IPS-15b (cell line): ENCODE measurements around the gene UCK1.

Experiments
- H3K27me3 ChIP-seq: one replicate; pipeline ENCODE4 v1.6.1; 2013; ENCODE audit warnings: low read length; ENCODE audit not compliant: control insufficient read depth, insufficient read depth
- H3K36me3 ChIP-seq: one replicate; pipeline ENCODE4 v1.6.1; 2013; ENCODE audit warnings: low read length; ENCODE audit not compliant: control insufficient read depth, insufficient read depth
- H3K4me1 ChIP-seq: one replicate; pipeline ENCODE4 v1.6.1; 2013; ENCODE audit warnings: mild to moderate bottlenecking, low read length; ENCODE audit not compliant: control insufficient read depth, insufficient read depth
- H3K4me3 ChIP-seq: one replicate; pipeline ENCODE4 v1.5.1; 2013; ENCODE audit warnings: low read depth, low read length
- H3K9ac ChIP-seq: one replicate; pipeline ENCODE4 v1.6.1; 2013; ENCODE audit warnings: low read depth, mild to moderate bottlenecking, low read length
- H3K9me3 ChIP-seq: one replicate; pipeline ENCODE4 v1.6.1; 2013; ENCODE audit warnings: mild to moderate bottlenecking, low read length; ENCODE audit not compliant: control insufficient read depth, insufficient read depth

The UCK1 gene

DNA sequence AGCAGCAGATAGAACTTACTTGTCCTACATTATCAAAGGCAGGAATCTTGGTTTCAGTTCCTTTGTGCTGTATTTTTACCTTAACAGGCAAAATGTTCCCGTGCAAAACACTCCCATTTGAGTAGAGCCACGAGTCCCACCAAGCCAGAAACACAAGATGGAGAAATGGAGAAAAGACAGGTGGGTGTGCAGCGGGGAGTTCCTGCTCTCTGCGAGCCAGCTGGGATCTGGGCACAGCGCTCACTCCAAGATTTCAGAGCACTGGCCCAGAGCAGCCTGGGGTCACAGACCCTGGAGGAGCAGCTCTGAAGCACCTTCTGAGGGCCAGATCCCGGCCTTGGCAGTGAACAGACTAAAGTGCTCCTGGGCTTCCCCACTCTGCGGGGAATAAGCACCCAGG lies 2.9 kb downstream of the UCK1 start:
- no peak overlapping the region for H3K9ac ChIP-seq
- no peaks in the 10 kb centered on the region for H3K27me3 ChIP-seq
- H3K36me3 ChIP-seq: peaks cover 47% of the 10 kb centered on the region
- no peaks in the 10 kb centered on the region for H3K9me3 ChIP-seq
- H3K4me3 ChIP-seq: no peak overlapping the region
- H3K4me1 ChIP-seq: peaks cover 2% of the 10 kb centered on the region

DNA sequence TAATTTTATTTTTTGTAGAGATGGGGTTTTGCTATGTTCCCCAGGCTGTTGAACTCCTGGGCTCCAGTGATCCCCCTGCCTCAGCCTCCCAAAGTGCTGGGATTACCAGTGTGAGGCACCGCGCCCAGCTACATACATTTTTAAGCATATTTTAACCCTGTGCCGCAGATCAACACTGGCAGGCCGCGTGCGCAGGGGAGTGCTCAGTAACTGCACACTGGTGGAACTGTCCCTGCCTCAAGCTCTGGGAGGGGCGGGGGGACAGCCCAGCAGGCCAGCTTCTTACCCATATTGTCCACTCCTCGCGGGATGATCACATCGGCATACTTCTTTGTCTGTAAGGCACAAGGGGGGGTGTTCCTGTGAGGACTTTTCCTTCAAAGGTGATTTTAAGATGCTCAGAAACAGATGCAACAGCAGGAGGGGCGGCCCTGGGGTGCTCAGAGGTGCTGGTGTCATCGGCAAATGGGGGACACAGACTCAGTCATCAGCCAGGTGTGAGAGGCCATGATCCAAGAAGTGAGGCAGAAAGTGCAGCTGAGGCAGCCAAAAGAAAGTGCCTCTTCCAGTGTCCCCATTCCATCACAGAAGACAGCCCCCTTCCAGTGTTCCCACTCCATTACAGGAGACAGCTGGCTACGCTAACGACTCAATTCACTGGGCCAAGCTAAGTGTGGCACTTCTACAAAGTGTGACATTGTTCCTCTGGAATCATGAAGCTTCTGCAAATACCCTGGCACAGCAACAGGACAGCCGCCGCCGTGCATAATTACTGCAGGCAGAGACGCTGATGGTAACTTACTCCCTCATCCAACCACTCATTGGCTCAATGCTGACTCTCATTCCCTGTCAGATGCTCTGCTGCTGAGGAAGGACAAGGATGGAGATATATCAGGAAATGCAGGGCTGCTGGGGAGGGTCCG lies 5.2 kb downstream of the UCK1 start:
- H3K36me3 ChIP-seq: peaks cover 62% of the 10 kb centered on the region
- H3K9me3 ChIP-seq: no peaks in the 10 kb centered on the region

DNA sequence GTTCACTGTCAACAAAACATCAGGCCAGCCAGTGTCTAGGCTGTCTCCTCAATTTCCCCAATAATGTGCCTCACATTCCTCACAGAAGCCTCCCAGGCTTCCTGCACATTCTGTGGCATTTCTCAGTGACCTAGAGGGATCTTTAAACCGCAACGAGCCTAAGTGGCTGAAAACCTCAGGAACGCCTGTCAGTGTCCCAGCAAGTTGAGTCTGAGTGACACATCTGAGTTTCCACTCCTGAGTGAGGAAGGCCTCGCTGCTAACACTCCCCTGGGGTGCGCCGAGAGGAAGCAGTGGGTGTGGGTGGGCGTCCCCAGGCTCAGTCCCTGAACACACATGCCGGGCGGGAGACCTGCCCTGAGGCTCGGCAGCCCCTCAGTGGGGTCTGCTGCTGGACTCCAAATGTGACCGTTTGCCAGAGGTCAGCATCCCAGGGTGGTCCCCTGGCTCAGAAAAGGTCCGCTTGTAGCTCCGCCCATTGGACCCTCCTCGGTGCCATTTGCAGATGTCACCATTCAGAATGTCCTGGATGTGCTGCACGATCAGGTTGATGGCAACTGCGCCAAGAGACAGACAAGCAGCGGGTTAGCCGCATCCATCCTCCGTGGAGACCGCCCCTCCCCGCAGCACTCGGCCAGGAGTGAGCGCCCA lies 6.3 kb downstream of the UCK1 start:
- H3K27me3 ChIP-seq: no peaks in the 10 kb centered on the region
- H3K4me3 ChIP-seq: no peak overlapping the region
- H3K36me3 ChIP-seq: peaks cover 72% of the 10 kb centered on the region
- H3K4me1 ChIP-seq: no peaks in the 10 kb centered on the region
- H3K9ac ChIP-seq: no peak overlapping the region
- no peaks in the 10 kb centered on the region for H3K9me3 ChIP-seq

More for the DNA sequence above, 5.2 kb downstream of the UCK1 start:
- Histone ChIP-seq H3K9ac (no peak overlapping the region), H3K4me1 (peaks cover 2% of the 10 kb centered on the region), H3K27me3 (no peaks in the 10 kb centered on the region), H3K4me3 (no peak overlapping the region)

DNA sequence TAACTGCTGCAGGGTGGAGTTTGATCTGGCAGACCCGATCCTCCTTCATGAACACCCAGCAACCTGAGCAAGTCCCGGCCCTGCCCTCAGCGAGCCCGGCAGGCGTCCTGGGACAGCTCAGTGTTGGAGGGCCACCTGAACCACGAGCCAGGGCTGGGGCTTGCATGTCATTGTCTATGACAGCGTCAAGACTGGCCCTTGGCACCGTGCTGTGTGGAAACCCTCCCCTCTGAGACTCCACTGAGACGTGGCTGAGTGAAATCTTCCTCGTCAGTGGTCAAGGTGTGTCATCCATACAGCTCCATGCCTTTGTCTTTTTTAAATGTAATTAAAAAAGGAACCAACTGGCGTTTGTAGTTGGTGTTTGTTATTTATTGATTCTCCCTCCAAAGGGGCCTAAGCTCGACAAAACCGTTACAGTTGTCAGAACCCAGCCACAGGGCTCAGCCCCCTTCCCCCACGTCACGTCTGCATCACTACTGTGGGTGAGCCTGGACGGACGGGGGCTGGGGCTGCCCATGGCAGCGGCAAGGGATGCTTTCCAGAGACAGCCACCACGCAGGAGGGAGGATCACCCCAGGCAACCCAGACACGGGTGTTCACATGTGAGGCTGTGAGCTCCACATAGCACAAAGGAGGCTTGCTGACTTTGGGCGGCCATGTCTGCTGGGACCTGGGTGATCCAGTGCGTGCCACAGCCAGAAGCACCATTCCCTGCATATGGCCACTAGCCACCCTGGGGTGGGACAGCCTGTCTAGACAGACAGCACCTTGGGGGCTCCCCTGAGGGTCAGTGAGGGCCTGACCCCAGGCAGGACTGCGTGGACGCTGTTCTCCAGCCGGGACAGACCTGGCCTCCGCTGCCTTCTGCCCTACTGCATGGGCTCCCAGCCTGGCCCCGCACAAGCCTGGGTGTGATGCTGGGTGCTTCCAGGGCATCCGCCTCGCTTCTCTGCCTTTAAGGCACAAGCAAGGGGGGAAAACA lies 7.3 kb downstream of the UCK1 start:
- no peaks in the 10 kb centered on the region for H3K27me3 ChIP-seq
- H3K9me3 ChIP-seq: no peaks in the 10 kb centered on the region
- H3K36me3 ChIP-seq: peaks cover 71% of the 10 kb centered on the region
- no peaks in the 10 kb centered on the region for H3K4me1 ChIP-seq
- H3K9ac ChIP-seq: no peak overlapping the region
- no peak overlapping the region for H3K4me3 ChIP-seq

DNA sequence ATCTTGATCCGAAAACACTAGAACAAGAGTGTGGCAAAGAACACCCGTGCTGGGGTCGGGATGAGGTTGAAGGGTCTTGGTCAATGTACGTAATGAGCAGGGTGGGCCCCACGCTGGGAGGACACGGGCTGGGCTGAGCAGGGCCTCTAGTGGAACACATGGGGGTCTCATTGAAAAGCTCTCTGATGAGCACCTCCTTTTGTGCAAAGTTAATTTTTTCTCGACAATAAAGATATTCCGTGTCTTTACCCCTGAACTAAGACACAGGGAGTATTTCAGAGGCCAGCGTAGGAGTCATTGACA lies 8.0 kb downstream of the UCK1 start:
- no peak overlapping the region for H3K9ac ChIP-seq
- H3K9me3 ChIP-seq: no peaks in the 10 kb centered on the region
- H3K4me1 ChIP-seq: no peaks in the 10 kb centered on the region
- no peaks in the 10 kb centered on the region for H3K27me3 ChIP-seq
- H3K36me3 ChIP-seq: peaks cover 70% of the 10 kb centered on the region
- no peak overlapping the region for H3K4me3 ChIP-seq

DNA sequence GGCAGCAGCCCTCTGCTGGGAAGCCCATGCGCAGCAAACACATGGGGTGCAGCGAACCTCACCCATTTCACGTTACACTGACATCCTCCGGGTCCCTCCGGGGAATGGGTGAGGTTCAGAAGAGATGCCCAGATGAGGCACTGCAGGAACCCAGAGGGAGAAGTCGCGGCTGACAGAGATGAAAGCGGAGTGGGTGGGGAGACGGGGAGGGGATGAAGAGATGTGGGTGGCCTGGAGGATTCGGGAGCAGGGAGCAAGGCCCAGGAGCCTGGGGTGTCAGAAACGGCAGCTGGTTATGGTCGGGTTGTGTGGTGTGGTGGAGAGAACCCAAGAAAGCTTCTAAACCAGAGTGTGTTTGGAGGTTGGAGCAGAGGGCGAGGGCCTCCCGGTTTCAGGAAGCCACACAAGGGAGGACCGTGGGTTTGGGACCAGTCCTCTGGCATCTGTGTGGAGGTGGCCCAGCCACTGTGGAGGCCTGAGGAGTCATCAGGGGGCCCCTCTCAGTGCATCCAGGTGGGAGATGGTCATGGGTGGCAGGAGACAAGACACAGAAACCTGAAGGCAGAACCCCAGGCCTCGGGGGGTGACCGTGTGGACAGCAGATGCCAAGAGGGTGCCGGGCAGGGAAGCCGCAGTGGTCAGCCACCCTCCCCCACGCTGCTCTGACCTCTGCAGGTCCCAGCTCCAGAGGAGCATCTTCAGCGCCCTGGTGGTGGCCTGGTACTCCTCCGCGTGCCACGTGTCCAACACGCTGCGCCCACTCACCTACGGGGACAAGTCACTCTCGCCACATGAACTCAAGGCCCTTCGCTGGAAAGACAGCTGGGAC lies 8.6 kb downstream of the UCK1 start:
- Histone ChIP-seq H3K27me3 (no peaks in the 10 kb centered on the region), H3K9me3 (no peaks in the 10 kb centered on the region), H3K36me3 (peaks cover 71% of the 10 kb centered on the region), H3K4me1 (no peaks in the 10 kb centered on the region), H3K9ac (no peak overlapping the region), H3K4me3 (no peak overlapping the region)

DNA sequence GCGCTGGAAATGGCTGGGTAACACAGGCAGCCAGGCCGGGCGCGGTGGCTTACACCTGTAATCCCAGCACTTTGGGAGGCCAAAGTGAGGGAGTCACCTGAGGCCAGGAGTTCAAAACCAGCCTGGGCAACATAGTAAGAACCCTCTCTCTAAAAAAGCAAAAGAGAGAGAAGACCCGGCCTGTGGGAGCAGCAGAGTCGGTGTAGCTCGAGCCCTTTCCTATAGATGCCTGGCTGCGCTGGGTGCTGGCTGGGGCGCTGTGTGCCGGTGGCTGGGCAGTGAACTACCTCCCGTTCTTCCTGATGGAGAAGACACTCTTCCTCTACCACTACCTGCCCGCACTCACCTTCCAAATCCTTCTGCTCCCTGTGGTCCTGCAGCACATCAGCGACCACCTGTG lies 9.2 kb downstream of the UCK1 start:
- no peak overlapping the region for H3K9ac ChIP-seq
- no peaks in the 10 kb centered on the region for H3K27me3 ChIP-seq
- no peaks in the 10 kb centered on the region for H3K4me1 ChIP-seq
- H3K4me3 ChIP-seq: no peak overlapping the region
- peaks cover 73% of the 10 kb centered on the region for H3K36me3 ChIP-seq
- no peaks in the 10 kb centered on the region for H3K9me3 ChIP-seq

DNA sequence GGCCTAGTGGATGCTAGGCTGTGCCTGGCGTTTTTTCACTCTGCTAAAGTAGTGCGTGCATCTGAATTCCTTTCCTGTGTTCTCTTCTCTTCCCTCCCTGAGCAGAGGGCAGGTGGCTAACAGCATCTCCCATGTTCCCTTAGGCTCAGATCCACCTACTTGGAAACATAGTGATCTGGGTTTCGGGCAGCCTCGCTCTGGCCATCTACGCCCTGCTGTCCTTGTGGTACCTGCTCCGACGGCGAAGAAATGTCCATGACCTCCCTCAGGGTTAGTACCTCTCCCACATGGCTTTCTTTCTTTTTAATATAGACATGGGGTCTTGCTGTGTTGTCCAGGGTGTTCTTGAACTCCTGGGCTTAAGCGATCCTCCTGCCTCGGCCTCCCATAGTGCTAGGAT lies 9.9 kb downstream of the UCK1 start:
- H3K27me3 ChIP-seq: no peaks in the 10 kb centered on the region
- H3K4me3 ChIP-seq: no peak overlapping the region
- H3K9me3 ChIP-seq: no peaks in the 10 kb centered on the region
- no peak overlapping the region for H3K9ac ChIP-seq
- no peaks in the 10 kb centered on the region for H3K4me1 ChIP-seq
- peaks cover 72% of the 10 kb centered on the region for H3K36me3 ChIP-seq

DNA sequence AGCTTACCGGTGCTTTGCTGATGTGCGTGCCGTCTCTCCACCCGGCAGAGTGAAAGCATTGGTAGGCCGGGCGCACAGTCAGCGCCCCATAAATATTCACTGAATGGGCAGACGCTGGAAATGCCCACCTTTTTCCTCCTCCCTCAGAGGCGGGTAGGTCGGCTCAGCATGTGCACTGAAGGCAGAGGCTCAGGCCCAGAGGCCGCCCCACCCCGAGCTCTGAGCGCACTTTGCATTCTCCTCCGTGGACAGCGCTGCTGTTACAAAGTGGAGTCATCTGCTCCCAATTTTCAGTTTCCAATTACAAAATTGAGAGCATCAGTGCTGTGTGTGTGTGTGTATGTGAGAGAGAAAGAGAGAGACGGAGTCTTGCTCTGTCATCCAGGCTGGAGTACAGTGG lies 10.6 kb downstream of the UCK1 start:
- Histone ChIP-seq H3K27me3 (no peaks in the 10 kb centered on the region), H3K36me3 (peaks cover 75% of the 10 kb centered on the region), H3K4me1 (no peaks in the 10 kb centered on the region), H3K9me3 (no peaks in the 10 kb centered on the region), H3K9ac (no peak overlapping the region), H3K4me3 (no peak overlapping the region)

DNA sequence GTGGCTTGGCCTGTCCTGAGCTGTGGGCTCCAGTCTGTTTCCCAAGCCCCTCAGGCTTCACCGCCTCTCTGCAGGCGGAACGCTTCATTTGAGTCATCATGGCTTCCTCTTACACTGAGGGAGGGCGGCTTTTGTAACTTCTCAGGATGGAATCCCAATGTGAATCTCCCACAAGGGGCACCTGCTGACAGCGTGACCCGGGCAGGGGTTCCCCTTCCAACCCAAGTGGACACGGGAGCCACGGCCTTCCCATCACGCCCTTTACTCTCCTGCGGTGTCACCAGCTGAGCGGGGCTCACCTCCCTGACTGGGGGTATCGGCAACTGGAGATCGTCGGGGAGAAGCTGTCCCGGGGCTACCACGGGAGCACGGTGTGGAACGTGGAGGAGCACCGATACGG lies 12.5 kb downstream of the UCK1 start:
- H3K4me1 ChIP-seq: no peaks in the 10 kb centered on the region
- no peak overlapping the region for H3K9ac ChIP-seq
- H3K27me3 ChIP-seq: no peaks in the 10 kb centered on the region
- H3K9me3 ChIP-seq: no peaks in the 10 kb centered on the region
- H3K36me3 ChIP-seq: peaks cover 75% of the 10 kb centered on the region
- no peak overlapping the region for H3K4me3 ChIP-seq

DNA sequence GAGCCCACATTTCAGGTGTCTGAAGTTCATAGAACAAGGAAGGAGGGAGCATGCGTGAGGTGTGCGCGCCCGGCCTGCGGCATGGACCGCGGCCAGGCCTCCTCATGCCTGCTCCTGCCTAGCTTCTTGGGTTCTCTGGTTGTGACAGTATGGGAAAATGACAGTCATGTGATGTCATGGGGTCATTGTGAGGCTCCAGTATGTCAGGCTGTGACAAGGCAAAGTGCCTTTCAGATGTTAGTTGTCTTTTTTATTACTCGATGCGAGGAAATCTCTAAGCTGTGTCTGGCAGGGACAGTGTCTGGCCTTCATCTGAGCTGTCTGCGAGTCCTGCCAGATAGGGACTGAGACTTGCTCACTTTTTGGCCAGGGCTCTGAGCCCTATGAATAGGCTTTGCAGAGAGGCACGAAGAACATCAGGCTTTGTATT lies 13.3 kb downstream of the UCK1 start:
- no peaks in the 10 kb centered on the region for H3K9me3 ChIP-seq
- H3K4me3 ChIP-seq: no peak overlapping the region
- H3K9ac ChIP-seq: no peak overlapping the region
- H3K4me1 ChIP-seq: no peaks in the 10 kb centered on the region
- peaks cover 76% of the 10 kb centered on the region for H3K36me3 ChIP-seq
- H3K27me3 ChIP-seq: no peaks in the 10 kb centered on the region
